ENCODE measurements around the gene RAD52.

DNA sequence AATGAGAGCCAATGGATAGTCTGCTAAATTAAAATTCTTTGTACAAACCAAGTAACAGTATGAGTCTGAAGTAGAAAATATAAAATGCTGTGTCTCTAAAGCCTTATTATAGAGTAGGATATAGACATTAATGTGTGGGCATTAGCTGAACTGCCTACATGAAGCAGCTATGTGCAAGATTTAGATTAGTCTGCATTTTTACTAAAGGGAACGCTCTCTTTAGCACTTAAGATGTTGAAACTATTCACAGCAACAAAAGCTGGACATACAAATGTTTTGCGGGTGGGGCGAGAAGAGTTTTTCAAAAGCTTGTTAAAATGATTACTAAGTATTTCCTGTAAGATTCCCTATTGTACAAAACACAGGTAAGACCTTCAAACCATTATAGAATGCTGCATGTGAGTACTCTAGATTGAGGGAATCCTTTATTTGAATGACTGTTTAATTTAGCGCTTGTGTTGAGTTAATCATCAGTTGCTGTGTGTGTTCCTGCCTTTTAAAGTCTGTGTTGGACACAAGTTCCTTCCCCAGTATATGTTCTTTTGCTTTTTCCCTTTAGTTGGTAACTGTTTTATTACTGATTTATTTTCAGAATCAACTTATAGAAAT lies 87.1 kb downstream of the RAD52 start:
- TF ChIP-seq, protein P1, sequence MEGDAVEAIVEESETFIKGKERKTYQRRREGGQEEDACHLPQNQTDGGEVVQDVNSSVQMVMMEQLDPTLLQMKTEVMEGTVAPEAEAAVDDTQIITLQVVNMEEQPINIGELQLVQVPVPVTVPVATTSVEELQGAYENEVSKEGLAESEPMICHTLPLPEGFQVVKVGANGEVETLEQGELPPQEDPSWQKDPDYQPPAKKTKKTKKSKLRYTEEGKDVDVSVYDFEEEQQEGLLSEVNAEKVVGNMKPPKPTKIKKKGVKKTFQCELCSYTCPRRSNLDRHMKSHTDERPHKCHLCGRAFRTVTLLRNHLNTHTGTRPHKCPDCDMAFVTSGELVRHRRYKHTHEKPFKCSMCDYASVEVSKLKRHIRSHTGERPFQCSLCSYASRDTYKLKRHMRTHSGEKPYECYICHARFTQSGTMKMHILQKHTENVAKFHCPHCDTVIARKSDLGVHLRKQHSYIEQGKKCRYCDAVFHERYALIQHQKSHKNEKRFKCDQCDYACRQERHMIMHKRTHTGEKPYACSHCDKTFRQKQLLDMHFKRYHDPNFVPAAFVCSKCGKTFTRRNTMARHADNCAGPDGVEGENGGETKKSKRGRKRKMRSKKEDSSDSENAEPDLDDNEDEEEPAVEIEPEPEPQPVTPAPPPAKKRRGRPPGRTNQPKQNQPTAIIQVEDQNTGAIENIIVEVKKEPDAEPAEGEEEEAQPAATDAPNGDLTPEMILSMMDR (IDR thresholded peaks at IDR 0.05): no peak
- TF ChIP-seq POLR2A (IDR thresholded peaks at IDR 0.05) (no peak), EP300 (IDR thresholded peaks at IDR 0.05) (no peak)
